ENCODE measurements around the gene SEZ6L.

SEZ6L gene

DNA sequence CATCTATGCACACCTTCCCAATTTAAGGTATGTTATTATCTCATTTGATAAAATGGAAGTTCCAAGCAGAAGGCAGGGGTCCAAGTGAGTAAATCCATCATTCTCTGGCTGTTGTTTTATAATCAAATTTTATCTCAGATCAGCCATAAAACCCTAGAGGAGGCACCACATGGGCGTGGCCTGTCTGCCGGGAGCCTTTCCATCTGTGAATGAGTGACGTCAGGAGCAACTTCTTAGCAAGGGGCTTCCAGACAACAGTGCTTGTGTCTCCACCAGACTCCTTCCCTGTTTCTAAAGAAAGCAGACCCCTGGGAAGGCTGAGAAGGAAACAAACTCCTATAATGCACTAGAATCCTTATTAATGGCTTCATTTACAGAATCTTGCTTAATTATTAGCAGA, 13.5 kb downstream of the SEZ6L start:
- Histone ChIP-seq H3K27me3 (replicated peaks; ENCODE audit: control insufficient read depth, insufficient read depth, low read length) (peaks cover 17% of the 10 kb centered on the region), H3K9me3 (ENCODE audit: control insufficient read depth, low read length) (peaks cover 6% of the 10 kb centered on the region), H3K36me3 (ENCODE audit: control insufficient read depth, insufficient read depth, low read length, severe bottlenecking) (no peaks in the 10 kb centered on the region), H3K4me3 (ENCODE audit: low read length) (no peak overlapping the region), H3K4me1 (ENCODE audit: control insufficient read depth, insufficient read depth, low read length) (no peaks in the 10 kb centered on the region), H3K9ac (ENCODE audit: low read length) (no peak overlapping the region)
- no peak for DNase-seq (ENCODE audit: low read depth)

DNA sequence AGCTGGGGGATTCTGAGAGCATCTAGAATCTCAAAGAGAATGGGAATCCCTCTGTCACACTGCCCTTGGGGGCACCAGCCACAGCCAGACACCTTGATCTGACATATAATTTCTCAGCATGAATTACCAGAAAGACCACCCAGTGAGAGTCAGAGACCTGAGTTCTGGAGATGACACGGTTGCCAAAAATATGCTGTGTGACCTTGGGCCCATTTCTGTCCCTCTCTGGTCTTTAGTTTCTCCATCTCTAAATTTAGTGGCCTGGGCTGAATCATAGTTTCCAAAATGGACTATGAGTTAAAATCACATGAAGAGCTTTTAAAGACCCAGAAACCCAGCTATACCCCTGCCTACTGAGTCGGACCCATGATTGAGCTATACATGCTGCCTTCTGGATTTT, 15.9 kb downstream of the SEZ6L start:
- no peak for DNase-seq (ENCODE audit: low read depth)
- Histone ChIP-seq H3K9me3 (ENCODE audit: control insufficient read depth, low read length) (peaks cover 6% of the 10 kb centered on the region), H3K27me3 (replicated peaks; ENCODE audit: control insufficient read depth, insufficient read depth, low read length) (peaks cover 23% of the 10 kb centered on the region), H3K36me3 (ENCODE audit: control insufficient read depth, insufficient read depth, low read length, severe bottlenecking) (no peaks in the 10 kb centered on the region), H3K9ac (ENCODE audit: low read length) (no peak overlapping the region), H3K4me3 (ENCODE audit: low read length) (no peak overlapping the region), H3K4me1 (ENCODE audit: control insufficient read depth, insufficient read depth, low read length) (no peaks in the 10 kb centered on the region)

GRCh38 chr22:26188341-26188740, 19.1 kb downstream of the SEZ6L start:
- no peak for DNase-seq (ENCODE audit: low read depth)
- no peak overlapping the region for H3K4me3 ChIP-seq (ENCODE audit: low read length)
- peaks cover 23% of the 10 kb centered on the region for H3K27me3 ChIP-seq (replicated peaks; ENCODE audit: control insufficient read depth, insufficient read depth, low read length)
- no peaks in the 10 kb centered on the region for H3K4me1 ChIP-seq (ENCODE audit: control insufficient read depth, insufficient read depth, low read length)
- no peak overlapping the region for H3K9ac ChIP-seq (ENCODE audit: low read length)
- H3K9me3 ChIP-seq (ENCODE audit: control insufficient read depth, low read length): peaks cover 6% of the 10 kb centered on the region
- H3K36me3 ChIP-seq (ENCODE audit: control insufficient read depth, insufficient read depth, low read length, severe bottlenecking): no peaks in the 10 kb centered on the region

DNA sequence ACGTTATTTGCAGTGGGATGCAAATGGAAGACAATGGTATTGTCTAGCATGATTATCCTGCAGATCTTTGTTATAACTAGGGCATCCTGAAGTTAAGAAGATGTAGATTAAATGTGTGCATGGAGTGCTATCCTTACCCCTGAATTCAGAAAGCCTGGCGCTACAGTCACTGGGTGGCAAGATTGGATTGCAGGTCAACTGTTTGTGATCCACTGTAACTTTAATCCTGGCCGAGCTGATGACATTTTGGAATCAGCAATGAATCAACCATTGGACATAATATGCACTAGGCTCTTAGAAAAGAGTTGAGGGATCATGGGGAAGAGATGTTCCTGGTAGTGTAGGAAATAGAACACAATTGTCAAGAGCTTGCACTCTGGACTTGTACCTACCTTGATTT, 25.1 kb downstream of the SEZ6L start:
- no peaks in the 10 kb centered on the region for H3K36me3 ChIP-seq (ENCODE audit: control insufficient read depth, insufficient read depth, low read length, severe bottlenecking)
- no peak overlapping the region for H3K9ac ChIP-seq (ENCODE audit: low read length)
- H3K4me1 ChIP-seq (ENCODE audit: control insufficient read depth, insufficient read depth, low read length): no peaks in the 10 kb centered on the region
- no peak for DNase-seq (ENCODE audit: low read depth)
- H3K27me3 ChIP-seq (replicated peaks; ENCODE audit: control insufficient read depth, insufficient read depth, low read length): no peaks in the 10 kb centered on the region
- no peak overlapping the region for H3K4me3 ChIP-seq (ENCODE audit: low read length)
- no peaks in the 10 kb centered on the region for H3K9me3 ChIP-seq (ENCODE audit: control insufficient read depth, low read length)

GRCh38 chr22:26194877-26195276, 25.6 kb downstream of the SEZ6L start:
- no peak overlapping the region for H3K4me3 ChIP-seq (ENCODE audit: low read length)
- H3K9ac ChIP-seq (ENCODE audit: low read length): no peak overlapping the region
- DNase-seq (ENCODE audit: low read depth): no peak
- no peaks in the 10 kb centered on the region for H3K4me1 ChIP-seq (ENCODE audit: control insufficient read depth, insufficient read depth, low read length)
- H3K27me3 ChIP-seq (replicated peaks; ENCODE audit: control insufficient read depth, insufficient read depth, low read length): no peaks in the 10 kb centered on the region
- no peaks in the 10 kb centered on the region for H3K9me3 ChIP-seq (ENCODE audit: control insufficient read depth, low read length)
- H3K36me3 ChIP-seq (ENCODE audit: control insufficient read depth, insufficient read depth, low read length, severe bottlenecking): no peaks in the 10 kb centered on the region

DNA sequence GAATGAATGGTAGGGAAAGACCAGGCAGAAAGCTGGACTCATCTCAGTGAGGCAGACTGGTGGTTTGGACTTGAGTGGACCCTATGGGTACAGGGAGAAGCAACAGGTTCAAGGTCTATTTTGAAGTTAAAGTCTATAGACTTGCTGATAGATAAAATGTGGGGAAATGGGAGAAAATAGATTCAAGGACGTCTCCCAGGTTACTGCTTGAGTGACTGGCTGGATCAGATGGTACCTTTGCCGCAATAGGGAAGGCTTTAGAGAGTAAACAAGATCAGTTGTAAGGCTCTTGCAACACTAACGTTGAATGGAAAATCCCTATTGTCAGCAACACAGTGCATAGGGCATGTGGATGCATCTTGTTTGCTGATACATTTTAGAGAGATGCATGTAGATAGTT, 27.4 kb downstream of the SEZ6L start:
- Histone ChIP-seq H3K27me3 (replicated peaks; ENCODE audit: control insufficient read depth, insufficient read depth, low read length) (no peaks in the 10 kb centered on the region), H3K36me3 (ENCODE audit: control insufficient read depth, insufficient read depth, low read length, severe bottlenecking) (no peaks in the 10 kb centered on the region), H3K9ac (ENCODE audit: low read length) (no peak overlapping the region), H3K4me1 (ENCODE audit: control insufficient read depth, insufficient read depth, low read length) (no peaks in the 10 kb centered on the region), H3K9me3 (ENCODE audit: control insufficient read depth, low read length) (no peaks in the 10 kb centered on the region), H3K4me3 (ENCODE audit: low read length) (no peak overlapping the region)
- DNase-seq (ENCODE audit: low read depth): no peak

- Histone ChIP-seq H3K9ac (ENCODE audit: low read length) (no peak overlapping the region), H3K36me3 (ENCODE audit: control insufficient read depth, insufficient read depth, low read length, severe bottlenecking) (no peaks in the 10 kb centered on the region), H3K4me1 (ENCODE audit: control insufficient read depth, insufficient read depth, low read length) (no peaks in the 10 kb centered on the region), H3K4me3 (ENCODE audit: low read length) (no peak overlapping the region), H3K27me3 (replicated peaks; ENCODE audit: control insufficient read depth, insufficient read depth, low read length) (no peaks in the 10 kb centered on the region), H3K9me3 (ENCODE audit: control insufficient read depth, low read length) (no peaks in the 10 kb centered on the region)
- DNase-seq (ENCODE audit: low read depth): no peak
These were observed 28.2 kb downstream of the SEZ6L start for GRCh38 chr22:26197425-26197824.

DNA sequence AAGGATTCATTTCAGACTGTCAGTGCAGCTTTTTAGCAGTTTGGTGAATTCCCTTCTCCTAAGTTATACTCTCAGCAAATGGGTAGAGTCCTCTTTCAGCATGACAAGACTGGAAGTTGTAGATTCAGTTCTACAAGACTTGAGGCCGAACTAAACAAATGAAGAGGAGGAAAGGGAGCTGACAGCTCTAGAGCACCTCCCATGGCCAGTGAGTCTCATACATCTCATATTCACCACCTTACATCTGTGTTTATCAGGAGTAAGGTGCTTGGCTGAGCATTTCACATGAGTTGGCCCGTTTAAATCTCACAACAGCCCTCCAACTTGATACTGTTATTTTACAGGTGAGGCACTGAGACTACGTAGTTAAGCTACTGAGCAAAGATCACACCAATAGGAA, 30.4 kb downstream of the SEZ6L start:
- H3K36me3 ChIP-seq (ENCODE audit: control insufficient read depth, insufficient read depth, low read length, severe bottlenecking): no peaks in the 10 kb centered on the region

GRCh38 chr22:26202280-26202924, 33.1 kb downstream of the SEZ6L start:
- DNase-seq (ENCODE audit: low read depth): no peak
- no peaks in the 10 kb centered on the region for H3K36me3 ChIP-seq (ENCODE audit: control insufficient read depth, insufficient read depth, low read length, severe bottlenecking)
- no peak overlapping the region for H3K4me3 ChIP-seq (ENCODE audit: low read length)
- H3K27me3 ChIP-seq (replicated peaks; ENCODE audit: control insufficient read depth, insufficient read depth, low read length): peaks cover 15% of the 10 kb centered on the region
- H3K9me3 ChIP-seq (ENCODE audit: control insufficient read depth, low read length): no peaks in the 10 kb centered on the region
- H3K9ac ChIP-seq (ENCODE audit: low read length): no peak overlapping the region
- H3K4me1 ChIP-seq (ENCODE audit: control insufficient read depth, insufficient read depth, low read length): no peaks in the 10 kb centered on the region

More for the DNA sequence above, 30.4 kb downstream of the SEZ6L start:
- Histone ChIP-seq H3K9me3 (ENCODE audit: control insufficient read depth, low read length) (no peaks in the 10 kb centered on the region), H3K9ac (ENCODE audit: low read length) (no peak overlapping the region), H3K27me3 (replicated peaks; ENCODE audit: control insufficient read depth, insufficient read depth, low read length) (peaks cover 13% of the 10 kb centered on the region), H3K4me3 (ENCODE audit: low read length) (no peak overlapping the region), H3K4me1 (ENCODE audit: control insufficient read depth, insufficient read depth, low read length) (no peaks in the 10 kb centered on the region)
- DNase-seq (ENCODE audit: low read depth): no peak

GRCh38 chr22:26205494-26205893, 36.2 kb downstream of the SEZ6L start:
- peaks cover 18% of the 10 kb centered on the region for H3K27me3 ChIP-seq (replicated peaks; ENCODE audit: control insufficient read depth, insufficient read depth, low read length)
- no peaks in the 10 kb centered on the region for H3K9me3 ChIP-seq (ENCODE audit: control insufficient read depth, low read length)
- no peaks in the 10 kb centered on the region for H3K4me1 ChIP-seq (ENCODE audit: control insufficient read depth, insufficient read depth, low read length)
- H3K36me3 ChIP-seq (ENCODE audit: control insufficient read depth, insufficient read depth, low read length, severe bottlenecking): no peaks in the 10 kb centered on the region
- no peak for DNase-seq (ENCODE audit: low read depth)
- H3K4me3 ChIP-seq (ENCODE audit: low read length): no peak overlapping the region
- H3K9ac ChIP-seq (ENCODE audit: low read length): no peak overlapping the region

GRCh38 chr22:26210334-26210733, 41.1 kb downstream of the SEZ6L start:
- Histone ChIP-seq H3K4me3 (ENCODE audit: low read length) (no peak overlapping the region), H3K4me1 (ENCODE audit: control insufficient read depth, insufficient read depth, low read length) (peaks cover 9% of the 10 kb centered on the region), H3K27me3 (replicated peaks; ENCODE audit: control insufficient read depth, insufficient read depth, low read length) (peaks cover 4% of the 10 kb centered on the region), H3K9ac (ENCODE audit: low read length) (no peak overlapping the region), H3K36me3 (ENCODE audit: control insufficient read depth, insufficient read depth, low read length, severe bottlenecking) (no peaks in the 10 kb centered on the region), H3K9me3 (ENCODE audit: control insufficient read depth, low read length) (no peaks in the 10 kb centered on the region)
- no peak for DNase-seq (ENCODE audit: low read depth)

- no peak overlapping the region for H3K9ac ChIP-seq (ENCODE audit: low read length)
- H3K36me3 ChIP-seq (ENCODE audit: control insufficient read depth, insufficient read depth, low read length, severe bottlenecking): no peaks in the 10 kb centered on the region
- H3K27me3 ChIP-seq (replicated peaks; ENCODE audit: control insufficient read depth, insufficient read depth, low read length): peaks cover 12% of the 10 kb centered on the region
- H3K4me3 ChIP-seq (ENCODE audit: low read length): no peak overlapping the region
- DNase-seq (ENCODE audit: low read depth): no peak
- H3K9me3 ChIP-seq (ENCODE audit: control insufficient read depth, low read length): no peaks in the 10 kb centered on the region
- peaks cover 9% of the 10 kb centered on the region for H3K4me1 ChIP-seq (ENCODE audit: control insufficient read depth, insufficient read depth, low read length)
These were observed 44.6 kb downstream of the SEZ6L start for GRCh38 chr22:26213826-26214225.

Measured in adipocyte (in vitro differentiated cells).